Mammary epithelial cell (primary cell): Measurements from ENCODE around the gene CCDC57.

Source experiments
- EZH2 ChIP-seq: IDR thresholded peaks from 2 replicates; pipeline ENCODE4 v1.6.1; 2012; ENCODE audit warnings: low read length, inconsistent platforms, borderline replicate concordance
- TF ChIP-seq, protein P1 (sequence below), 2 donors: IDR thresholded peaks in 1 of 2; conservative IDR thresholded peaks in 1 of 2; 2 replicates each; pipeline ENCODE4 v1.5.1; 2011 to 2012; ENCODE audit warnings: inconsistent platforms in 2 of 2, low read length in 2 of 2, mild to moderate bottlenecking in 2 of 2, control low read depth in 1 of 2, low read depth in 1 of 2; ENCODE audit not compliant: insufficient read depth in 1 of 2; ENCODE audit errors: extremely low read depth in 1 of 2

DNA sequence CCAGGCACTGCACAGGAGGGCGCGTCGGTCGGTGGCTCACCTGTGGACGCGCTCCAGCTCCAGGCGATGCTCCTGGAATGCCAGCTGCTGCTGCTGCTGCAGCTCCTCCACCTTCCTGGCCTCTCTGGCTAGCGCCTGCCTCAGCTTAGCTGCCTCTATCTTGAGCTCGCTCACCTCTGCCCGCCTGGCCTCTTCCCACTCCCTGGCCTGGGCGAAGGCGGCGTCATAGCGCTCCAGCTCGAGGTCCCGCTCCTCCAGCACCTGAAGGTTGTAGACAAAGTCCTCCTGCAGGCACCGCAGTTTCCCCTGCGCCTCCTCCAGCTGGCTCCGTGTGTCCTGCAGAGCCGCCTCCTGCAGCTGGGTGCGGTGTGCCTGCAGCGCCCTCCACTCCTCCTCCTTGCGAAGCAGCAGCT, 11.1 kb downstream of the CCDC57 start:
- TF ChIP-seq, protein P1, sequence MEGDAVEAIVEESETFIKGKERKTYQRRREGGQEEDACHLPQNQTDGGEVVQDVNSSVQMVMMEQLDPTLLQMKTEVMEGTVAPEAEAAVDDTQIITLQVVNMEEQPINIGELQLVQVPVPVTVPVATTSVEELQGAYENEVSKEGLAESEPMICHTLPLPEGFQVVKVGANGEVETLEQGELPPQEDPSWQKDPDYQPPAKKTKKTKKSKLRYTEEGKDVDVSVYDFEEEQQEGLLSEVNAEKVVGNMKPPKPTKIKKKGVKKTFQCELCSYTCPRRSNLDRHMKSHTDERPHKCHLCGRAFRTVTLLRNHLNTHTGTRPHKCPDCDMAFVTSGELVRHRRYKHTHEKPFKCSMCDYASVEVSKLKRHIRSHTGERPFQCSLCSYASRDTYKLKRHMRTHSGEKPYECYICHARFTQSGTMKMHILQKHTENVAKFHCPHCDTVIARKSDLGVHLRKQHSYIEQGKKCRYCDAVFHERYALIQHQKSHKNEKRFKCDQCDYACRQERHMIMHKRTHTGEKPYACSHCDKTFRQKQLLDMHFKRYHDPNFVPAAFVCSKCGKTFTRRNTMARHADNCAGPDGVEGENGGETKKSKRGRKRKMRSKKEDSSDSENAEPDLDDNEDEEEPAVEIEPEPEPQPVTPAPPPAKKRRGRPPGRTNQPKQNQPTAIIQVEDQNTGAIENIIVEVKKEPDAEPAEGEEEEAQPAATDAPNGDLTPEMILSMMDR (conservative IDR thresholded peaks at IDR 0.05 in 1 of 2, IDR thresholded peaks at IDR 0.05 in 1 of 2; ENCODE audit: extremely low read depth in 1 of 2, insufficient read depth in 1 of 2, low read depth in 1 of 2, low read length in 2 of 2), result no peak
- no peak for TF ChIP-seq EZH2
